Astrocyte of the cerebellum (primary cell): ENCODE data around the gene AJM1.
A peak's percentile ranks its signal among the peaks of the same experiment; 100 is the strongest.
"Not testable (repeated sequence)": the region's sequence is repeated elsewhere in the genome, so short reads cannot be mapped to it uniquely, and the experiment has no call there.

Experiments
- DNase-seq: peaks from one replicate; pipeline ENCODE4 v3.0.0-alpha.2; 2011; ENCODE audit warnings: low read depth
- H3K4me3 ChIP-seq: 2 replicates; pipeline ENCODE4 v1.5.1; 2011; ENCODE audit warnings: mild to moderate bottlenecking, low read depth, low read length, moderate library complexity
- CTCF ChIP-seq: IDR thresholded peaks from 2 replicates; pipeline ENCODE4 v1.5.1; 2012; ENCODE audit warnings: low read length, low read depth, moderate library complexity, mild to moderate bottlenecking; ENCODE audit errors: missing control alignments
- in situ Hi-C: cut with HindIII; loops from 2 replicates; pipeline ENCODE4 v1.10.0; 2017; ENCODE audit warnings: low sequenced_read_pairs

The AJM1 gene

DNA sequence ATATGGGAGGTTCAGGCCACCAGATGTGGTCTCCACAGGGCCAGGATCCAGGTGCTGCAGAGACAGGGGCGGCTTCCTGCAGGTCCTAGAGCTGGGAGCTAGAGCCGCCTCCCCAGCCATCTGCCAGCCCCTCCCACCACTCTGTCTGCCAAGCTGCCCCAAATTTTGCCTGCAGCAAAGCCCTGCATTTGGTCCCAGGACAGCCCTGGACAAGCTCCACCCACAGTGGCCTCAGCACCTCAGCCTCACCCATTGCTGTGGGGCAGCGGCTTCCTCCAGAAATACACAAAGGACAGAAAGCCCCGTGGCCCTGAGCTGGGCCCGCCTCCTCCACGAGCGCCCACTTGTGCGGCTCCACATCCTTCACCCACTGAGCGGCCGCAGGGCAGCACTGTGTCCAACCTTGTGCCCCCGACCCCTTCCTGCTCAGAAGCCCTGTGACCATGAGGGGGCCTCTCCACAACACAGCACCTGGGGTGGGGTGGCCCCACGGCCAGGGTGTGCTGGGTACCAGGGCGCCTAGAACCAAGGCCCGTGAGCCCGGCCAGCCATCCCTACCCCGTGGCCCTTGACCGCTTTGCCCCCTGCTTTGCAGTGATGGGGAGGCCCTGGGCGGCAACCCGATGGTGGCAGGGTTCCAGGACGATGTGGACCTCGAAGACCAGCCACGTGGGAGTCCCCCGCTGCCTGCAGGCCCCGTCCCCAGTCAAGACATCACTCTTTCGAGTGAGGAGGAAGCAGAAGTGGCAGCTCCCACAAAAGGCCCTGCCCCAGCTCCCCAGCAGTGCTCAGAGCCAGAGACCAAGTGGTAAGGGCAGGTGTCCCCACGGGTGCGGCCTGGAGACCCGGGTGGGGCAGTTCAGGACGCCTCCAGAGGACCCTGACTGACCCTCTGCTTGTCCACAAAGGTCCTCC, 3.7 kb upstream of the AJM1 start:
- H3K4me3 ChIP-seq: no peak overlapping the region
- in situ Hi-C loops: no loop called here
- no peak for TF ChIP-seq CTCF
- DNase-seq: no peak

GRCh38 chr9:136839229-136840139, 2.8 kb upstream of the AJM1 start:
- no peak overlapping the region for H3K4me3 ChIP-seq
- in situ Hi-C loops: no loop called here
- TF ChIP-seq CTCF: no peak
- no peak for DNase-seq

GRCh38 chr9:136840140-136840876, 2.0 kb upstream of the AJM1 start:
- DNase-seq: no peak
- in situ Hi-C loops: no loop called here
- no peak overlapping the region for H3K4me3 ChIP-seq
- no peak for TF ChIP-seq CTCF

GRCh38 chr9:136840877-136841645, 1.2 kb upstream of the AJM1 start:
- DNase-seq: no peak
- in situ Hi-C loops: no loop called here
- no peak for TF ChIP-seq CTCF
- no peak overlapping the region for H3K4me3 ChIP-seq

GRCh38 chr9:136841646-136842379, 465 bp upstream of the AJM1 start:
- H3K4me3 ChIP-seq: peak overlapping the region; percentile 48
- DNase-seq, in situ Hi-C loops: not testable (repeated sequence)

DNA sequence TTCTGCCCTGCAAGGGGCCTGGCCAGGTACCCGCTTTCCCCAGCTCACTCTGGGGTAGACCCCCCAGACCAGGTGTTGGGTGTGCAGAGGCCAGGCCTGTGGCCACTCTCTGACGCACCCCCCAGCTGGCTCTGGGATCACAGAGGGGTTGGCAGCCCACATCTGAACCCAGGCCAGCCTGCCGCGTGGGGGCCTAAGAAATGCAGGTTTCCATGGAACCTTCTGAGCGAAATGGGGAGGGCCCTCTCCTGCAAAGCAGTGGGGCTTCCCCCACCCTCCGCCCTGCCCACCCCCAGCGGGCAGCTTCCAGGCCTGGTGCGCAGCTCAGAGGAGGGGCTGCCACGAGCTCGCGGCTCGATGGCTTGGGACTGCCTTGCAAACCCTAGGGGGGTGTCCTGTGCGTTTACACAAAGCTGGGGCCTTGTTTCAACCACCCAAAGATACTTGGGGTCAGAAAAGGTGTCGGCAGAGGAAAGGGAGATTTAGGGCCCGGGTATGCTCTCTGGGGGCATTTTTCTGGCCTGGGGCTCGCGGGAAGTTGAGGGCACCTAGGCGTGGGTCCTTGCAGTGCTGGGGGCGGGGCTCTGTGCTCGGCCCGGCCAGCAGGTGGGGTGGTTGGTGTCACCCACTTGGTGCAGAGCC, 1.0 kb downstream of the AJM1 start:
- in situ Hi-C loops, DNase-seq, H3K4me3 ChIP-seq: not testable (repeated sequence)
